Fibroblast of skin of abdomen (primary cell): ENCODE results near the gene NDFIP2. TPM values are rescaled to one million over a fixed set of nuclear protein-coding genes. Genes with fewer than 3 reads are reported as not detected.

Experiments
- DNase-seq: peaks from one replicate; pipeline ENCODE4 v3.0.0-alpha.2; 2013
- polyA plus RNA-seq, 2 experiments: library from polyadenylated mRNA; unstranded; fragments of 120-200 nt; gene quantifications; one replicate each; pipeline ENCODE4 v1.2.1, GENCODE V29; 2013; ENCODE audit not compliant: insufficient read length in 2 of 2

The NDFIP2 gene
- 27.2 TPM for polyA plus RNA-seq (2013, experiment 1 of 2; ENCODE audit: insufficient read length)
- polyA plus RNA-seq (2013, experiment 2 of 2; ENCODE audit: insufficient read length): 22.8 TPM

GRCh38 chr13:79480954-79481684 lies at the start of gene NDFIP2:
NDFIP2 (plus strand) TSS chr13:79481155; CDS start chr13:79481204, 49 bp downstream.
- DNase-seq: peak; percentile 84

GRCh38 chr13:79432086-79432485 lies 48.9 kb upstream of the NDFIP2 start:
- no peak for DNase-seq

GRCh38 chr13:79432992-79433391 lies 48.0 kb upstream of the NDFIP2 start:
- DNase-seq: no peak

- peak; percentile 4 for DNase-seq
These were observed 46.4 kb upstream of the NDFIP2 start for GRCh38 chr13:79434556-79434955.

GRCh38 chr13:79435561-79435990 lies 45.4 kb upstream of the NDFIP2 start:
- peak; percentile 63 for DNase-seq

GRCh38 chr13:79439275-79439674 lies 41.7 kb upstream of the NDFIP2 start:
- no peak for DNase-seq

GRCh38 chr13:79440958-79441528 lies 39.9 kb upstream of the NDFIP2 start:
- DNase-seq: no peak

GRCh38 chr13:79442221-79442620 lies 38.7 kb upstream of the NDFIP2 start:
- DNase-seq: peak; percentile 6

GRCh38 chr13:79442706-79443105 lies 38.2 kb upstream of the NDFIP2 start:
- no peak for DNase-seq

GRCh38 chr13:79445968-79446645 lies 34.8 kb upstream of the NDFIP2 start:
- DNase-seq: no peak

GRCh38 chr13:79447141-79447540 lies 33.8 kb upstream of the NDFIP2 start:
- no peak for DNase-seq

GRCh38 chr13:79447741-79448140 lies 33.2 kb upstream of the NDFIP2 start:
- no peak for DNase-seq

GRCh38 chr13:79448413-79448812 lies 32.5 kb upstream of the NDFIP2 start:
- no peak for DNase-seq

- no peak for DNase-seq
These were observed 30.8 kb upstream of the NDFIP2 start for GRCh38 chr13:79450110-79450509.

GRCh38 chr13:79451500-79451962 lies 29.4 kb upstream of the NDFIP2 start:
- DNase-seq: peak; percentile 91

- DNase-seq: no peak
These were observed 28.6 kb upstream of the NDFIP2 start for GRCh38 chr13:79452239-79452913.

GRCh38 chr13:79455331-79455730 lies 25.6 kb upstream of the NDFIP2 start:
- no peak for DNase-seq

- DNase-seq: no peak
These were observed 24.9 kb upstream of the NDFIP2 start for GRCh38 chr13:79456051-79456450.

GRCh38 chr13:79456656-79457365 lies 24.1 kb upstream of the NDFIP2 start:
- DNase-seq: no peak

- DNase-seq: no peak
These were observed 23.6 kb upstream of the NDFIP2 start for GRCh38 chr13:79457390-79457789.

GRCh38 chr13:79457948-79458347 lies 23.0 kb upstream of the NDFIP2 start:
- peak; percentile 47 for DNase-seq

- no peak for DNase-seq
These were observed 22.5 kb upstream of the NDFIP2 start for GRCh38 chr13:79458436-79458835.
